PFSK-1 (cell line): ENCODE results near the gene MYL5.

Experiments
- FOXP2 ChIP-seq: optimal IDR thresholded peaks from 2 replicates; pipeline ENCODE3; 2011; ENCODE audit warnings: borderline replicate concordance, control low read depth, inconsistent platforms; ENCODE audit not compliant: insufficient read depth; ENCODE audit errors: extremely low read length, extremely low read depth
- POLR2AphosphoS5 ChIP-seq: IDR thresholded peaks from 2 replicates; pipeline ENCODE4 v1.6.1; 2012; ENCODE audit warnings: low read depth, mild to moderate bottlenecking, control low read depth, low read length, moderate library complexity
- REST ChIP-seq, 2 experiments: IDR thresholded peaks; 2 replicates each; pipeline versions ENCODE4 v1.6.1 to v1.8.0; 2011 to 2012; ENCODE audit warnings: low read depth in 2 of 2, low read length in 2 of 2, control low read depth in 1 of 2, inconsistent platforms in 1 of 2, mild to moderate bottlenecking in 1 of 2, moderate library complexity in 1 of 2; ENCODE audit not compliant: insufficient read depth in 1 of 2
- SIN3A ChIP-seq: IDR thresholded peaks from 2 replicates; pipeline ENCODE4 v1.6.1; 2012; ENCODE audit warnings: mild to moderate bottlenecking, low read length, moderate library complexity, borderline replicate concordance; ENCODE audit not compliant: insufficient read depth
- TAF1 ChIP-seq: IDR thresholded peaks from 2 replicates; pipeline ENCODE4 v1.6.1; 2012; ENCODE audit warnings: low read length, control low read depth, borderline replicate concordance; ENCODE audit not compliant: insufficient read depth

DNA sequence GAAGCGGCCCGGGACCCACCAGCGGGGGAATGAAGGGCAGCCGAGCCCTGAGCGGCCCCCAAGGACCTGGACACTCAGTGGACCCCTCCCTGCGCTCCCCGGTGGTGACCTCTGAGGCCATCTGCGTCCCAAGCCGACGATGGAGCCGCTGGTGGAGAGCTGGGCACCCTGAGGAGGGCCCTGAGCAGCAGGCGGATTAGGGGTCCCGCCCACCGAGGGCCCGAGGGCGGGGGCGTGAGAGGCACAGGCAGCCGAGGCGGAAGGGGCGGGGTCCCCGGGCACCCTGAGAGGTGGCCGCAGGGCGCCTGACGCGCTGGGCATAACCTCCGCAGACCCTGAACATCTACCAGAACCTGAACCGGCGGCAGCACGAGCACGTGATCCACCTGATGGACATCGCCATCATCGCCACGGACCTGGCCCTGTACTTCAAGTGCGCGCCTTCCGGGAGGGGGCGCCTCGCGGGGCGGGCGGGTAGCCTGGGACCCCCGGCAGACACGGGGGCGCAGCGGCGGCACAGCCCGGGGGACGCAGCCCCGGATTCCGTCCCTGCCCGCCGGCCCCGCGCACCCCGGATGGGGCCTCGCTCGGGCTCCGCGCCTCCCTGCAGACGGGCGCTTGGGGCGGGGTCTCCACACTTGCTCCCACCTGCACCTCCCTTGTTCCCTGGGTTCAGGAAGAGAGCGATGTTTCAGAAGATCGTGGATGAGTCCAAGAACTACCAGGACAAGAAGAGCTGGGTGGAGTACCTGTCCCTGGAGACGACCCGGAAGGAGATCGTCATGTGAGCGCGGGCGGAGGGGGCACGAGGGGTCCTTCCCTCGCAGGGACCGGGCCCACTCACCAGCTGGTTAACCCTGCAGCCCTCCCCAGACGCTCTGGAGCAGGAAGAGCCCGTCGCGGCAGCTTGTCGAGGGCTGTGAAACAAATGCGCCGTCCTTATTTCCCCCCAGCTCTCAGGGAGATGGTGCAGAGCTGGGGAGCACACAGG, 10.6 kb upstream of the MYL5 start:
- TF ChIP-seq TAF1 (no peak), POLR2AphosphoS5 (no peak), REST (IDR thresholded peaks at IDR 0.05; ENCODE audit: insufficient read depth in 1 of 2, low read depth in 2 of 2, low read length in 2 of 2) (no peak), SIN3A (no peak), FOXP2 (no peak)
